ENCODE data around the gene IFNL2.

Gene IFNL2

GRCh38 chr19:39246951-39247669, 21.1 kb upstream of the IFNL2 start:
- DNase-seq (ENCODE audit: low read depth, low spot score): no peak
- no peak overlapping the region for H3K4me3 ChIP-seq (ENCODE audit: low read depth, low read length)
- no peak for TF ChIP-seq CTCF (IDR thresholded peaks at IDR 0.05; ENCODE audit: insufficient read depth, low read length, missing control alignments)
- CTCF ChIA-PET: no interaction called here
- POLR2A ChIA-PET: no interaction called here

GRCh38 chr19:39247701-39248664, 20.2 kb upstream of the IFNL2 start:
- TF ChIP-seq CTCF (IDR thresholded peaks at IDR 0.05; ENCODE audit: insufficient read depth, low read length, missing control alignments): no peak
- POLR2A ChIA-PET: no interaction called here
- DNase-seq (ENCODE audit: low read depth, low spot score): no peak
- CTCF ChIA-PET: no interaction called here
- H3K4me3 ChIP-seq (ENCODE audit: low read depth, low read length): no peak overlapping the region

- POLR2A ChIA-PET: no interaction called here
- H3K4me3 ChIP-seq (ENCODE audit: low read depth, low read length): no peak within 1 kb of the TSS
- TF ChIP-seq CTCF (IDR thresholded peaks at IDR 0.05; ENCODE audit: insufficient read depth, low read length, missing control alignments): no peak
- no peak for DNase-seq (ENCODE audit: low read depth, low spot score)
- CTCF ChIA-PET: no interaction called here
Measured at GRCh38 chr19:39248806-39249205, 19.4 kb upstream of the IFNL2 start, which contains the start of gene IFNL4. TSS of gene IFNL4 (minus strand) at chr19:39248856.

- ChIA-PET POLR2A (no interaction called here), CTCF (interaction anchor here (1.3 kb wide), 1 partner anchor 141 kb away, joined by 3 read pairs; no protein-coding TSS in a partner anchor)
- no peak for TF ChIP-seq CTCF (IDR thresholded peaks at IDR 0.05; ENCODE audit: insufficient read depth, low read length, missing control alignments)
- H3K4me3 ChIP-seq (ENCODE audit: low read depth, low read length): no peak overlapping the region
- DNase-seq (ENCODE audit: low read depth, low spot score): no peak
Measured at GRCh38 chr19:39251081-39251480, 17.1 kb upstream of the IFNL2 start.

GRCh38 chr19:39251846-39252245, 16.4 kb upstream of the IFNL2 start:
- POLR2A ChIA-PET: no interaction called here
- no peak for DNase-seq (ENCODE audit: low read depth, low spot score)
- TF ChIP-seq CTCF (IDR thresholded peaks at IDR 0.05; ENCODE audit: insufficient read depth, low read length, missing control alignments): no peak
- H3K4me3 ChIP-seq (ENCODE audit: low read depth, low read length): no peak overlapping the region
- CTCF ChIA-PET: interaction anchor here (1.3 kb wide), 1 partner anchor 142 kb away, joined by 3 read pairs; no protein-coding TSS in a partner anchor

- ChIA-PET POLR2A (no interaction called here), CTCF (no interaction called here)
- no peak for TF ChIP-seq CTCF (IDR thresholded peaks at IDR 0.05; ENCODE audit: insufficient read depth, low read length, missing control alignments)
- H3K4me3 ChIP-seq (ENCODE audit: low read depth, low read length): no peak overlapping the region
- no peak for DNase-seq (ENCODE audit: low read depth, low spot score)
Measured at GRCh38 chr19:39252458-39252857, 15.7 kb upstream of the IFNL2 start.
